Fibroblast of lung (primary cell): ENCODE results near the gene UCP2.

Source experiments
- EZH2 ChIP-seq: IDR thresholded peaks from 2 replicates; pipeline ENCODE4 v1.5.1; 2012; ENCODE audit warnings: low read length, control low read depth, mild to moderate bottlenecking; ENCODE audit errors: missing control alignments
- TF ChIP-seq, protein P1 (sequence below), 2 donors: IDR thresholded peaks in 1 of 2; conservative IDR thresholded peaks in 1 of 2; 1 replicate in 1 of 2; 2 replicates in 1 of 2; pipeline ENCODE4 v1.5.1; 2011 to 2012; ENCODE audit warnings: low read length in 2 of 2, control low read depth in 1 of 2, inconsistent platforms in 1 of 2, low read depth in 1 of 2, mild to moderate bottlenecking in 1 of 2

DNA sequence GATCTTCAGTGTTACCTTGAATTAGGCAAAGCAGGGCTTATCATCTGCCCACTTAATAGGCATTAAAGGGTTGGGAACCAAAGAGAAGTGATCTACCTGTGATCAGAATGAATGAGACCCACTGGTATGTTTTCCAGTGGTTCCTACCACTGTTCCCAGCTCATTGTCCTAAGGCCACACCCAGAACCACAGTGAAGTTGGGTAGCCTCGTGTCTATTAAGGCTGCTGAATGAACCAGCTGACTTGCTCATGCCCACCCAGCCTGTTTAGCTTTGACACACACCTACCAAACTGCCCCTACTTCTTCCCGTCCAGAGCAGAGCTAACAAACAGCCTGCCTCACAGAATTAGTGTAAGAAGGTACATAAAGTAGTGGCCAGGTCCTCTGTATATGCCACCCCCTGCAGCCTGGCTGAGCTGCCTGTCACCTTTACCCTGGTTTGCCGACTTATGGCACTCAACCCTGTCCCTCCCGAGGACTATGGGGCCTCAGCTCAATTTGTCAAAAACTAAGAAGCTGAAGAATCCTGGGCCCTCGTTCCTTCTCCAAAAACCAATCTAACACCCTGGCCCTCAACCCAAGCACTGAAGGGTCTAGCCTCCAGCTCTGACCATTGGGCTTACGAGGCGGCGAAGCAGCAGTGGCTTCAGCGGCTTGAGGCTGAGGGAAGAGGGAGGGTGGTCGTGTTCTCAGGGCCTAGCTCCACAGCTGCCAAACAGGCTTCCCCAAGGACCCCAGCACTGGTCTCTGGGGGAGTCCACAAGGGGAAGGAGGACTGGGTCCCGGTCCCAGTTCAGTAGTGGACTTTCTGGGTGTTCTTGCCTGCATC is 9.8 kb downstream of the UCP2 start:
- TF ChIP-seq, protein P1, sequence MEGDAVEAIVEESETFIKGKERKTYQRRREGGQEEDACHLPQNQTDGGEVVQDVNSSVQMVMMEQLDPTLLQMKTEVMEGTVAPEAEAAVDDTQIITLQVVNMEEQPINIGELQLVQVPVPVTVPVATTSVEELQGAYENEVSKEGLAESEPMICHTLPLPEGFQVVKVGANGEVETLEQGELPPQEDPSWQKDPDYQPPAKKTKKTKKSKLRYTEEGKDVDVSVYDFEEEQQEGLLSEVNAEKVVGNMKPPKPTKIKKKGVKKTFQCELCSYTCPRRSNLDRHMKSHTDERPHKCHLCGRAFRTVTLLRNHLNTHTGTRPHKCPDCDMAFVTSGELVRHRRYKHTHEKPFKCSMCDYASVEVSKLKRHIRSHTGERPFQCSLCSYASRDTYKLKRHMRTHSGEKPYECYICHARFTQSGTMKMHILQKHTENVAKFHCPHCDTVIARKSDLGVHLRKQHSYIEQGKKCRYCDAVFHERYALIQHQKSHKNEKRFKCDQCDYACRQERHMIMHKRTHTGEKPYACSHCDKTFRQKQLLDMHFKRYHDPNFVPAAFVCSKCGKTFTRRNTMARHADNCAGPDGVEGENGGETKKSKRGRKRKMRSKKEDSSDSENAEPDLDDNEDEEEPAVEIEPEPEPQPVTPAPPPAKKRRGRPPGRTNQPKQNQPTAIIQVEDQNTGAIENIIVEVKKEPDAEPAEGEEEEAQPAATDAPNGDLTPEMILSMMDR (conservative IDR thresholded peaks at IDR 0.05 in 1 of 2, IDR thresholded peaks at IDR 0.05 in 1 of 2; ENCODE audit: low read depth in 1 of 2, low read length in 2 of 2), result no peak
- no peak for TF ChIP-seq EZH2
